ENCODE results near the gene CFLAR. TPM values are rescaled to one million over a fixed set of nuclear protein-coding genes. Genes with fewer than 3 reads are reported as not detected.
"Not testable (repeated sequence)": the region's sequence is repeated elsewhere in the genome, so short reads cannot be mapped to it uniquely, and the experiment has no call there.

The CFLAR gene
- total RNA-seq, 1 donor from 2014 or later, result 11.4 TPM

DNA sequence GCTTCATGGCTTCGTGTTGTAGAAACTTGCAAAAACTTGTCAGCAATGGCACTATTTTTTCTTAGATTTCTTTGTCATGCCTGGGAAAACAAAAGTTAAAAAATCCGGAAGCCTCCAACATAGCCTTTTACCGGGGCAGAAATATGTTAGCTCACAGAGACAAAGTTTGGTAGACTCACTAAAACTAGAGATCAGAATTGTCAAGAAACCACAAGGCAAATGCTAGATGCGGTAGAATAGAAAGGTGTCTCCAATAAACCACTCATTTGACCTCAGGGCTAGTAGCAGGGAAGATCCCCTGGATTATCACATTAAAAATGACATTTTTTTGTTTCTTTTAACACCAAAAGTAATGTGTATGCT is 67.4 kb downstream of the CFLAR start:
- Histone ChIP-seq H3K9me3 (ENCODE audit: low read depth) (no peaks in the 10 kb centered on the region), H3K4me2 (no peak overlapping the region), H3F3A (ENCODE audit: low read depth) (no peaks in the 10 kb centered on the region), H3K27ac (no peak overlapping the region), H3K79me2 (ENCODE audit: low read depth) (no peaks in the 10 kb centered on the region), H3K27me3 (no peaks in the 10 kb centered on the region), H3K4me1 (no peaks in the 10 kb centered on the region), H3K9ac (no peak overlapping the region), H3K36me3 (no peaks in the 10 kb centered on the region), H3K4me3 (no peak overlapping the region), H4K20me1 (ENCODE audit: low read depth) (no peaks in the 10 kb centered on the region), H2AFZ (replicated peaks) (peak overlapping the region; percentile 96)
- Mint-ChIP-seq H3K9me3 (peaks cover under 1% of the 10 kb centered on the region), H3K4me1 (no peaks in the 10 kb centered on the region), H3K36me3 (no peaks in the 10 kb centered on the region), H3K27me3 (ENCODE audit: insufficient read depth, low read depth) (no peaks in the 10 kb centered on the region), H3K4me3 (no peak overlapping the region), H3K27ac (no peak overlapping the region)
- DNase-seq (ENCODE audit: low spot score), result no peak
- no peak for TF ChIP-seq EZH2 (IDR thresholded peaks at IDR 0.05)

GRCh38 chr2:201183835-201184234 is 67.9 kb downstream of the CFLAR start:
- not testable (repeated sequence) for H3K27ac ChIP-seq; H3K9me3 Mint-ChIP-seq; H3K4me1 ChIP-seq; H3F3A ChIP-seq (ENCODE audit: low read depth); H2AFZ ChIP-seq (replicated peaks); H3K9ac ChIP-seq; H3K27me3 ChIP-seq; H4K20me1 ChIP-seq (ENCODE audit: low read depth); H3K27ac Mint-ChIP-seq; H3K4me3 ChIP-seq; H3K79me2 ChIP-seq (ENCODE audit: low read depth); H3K9me3 ChIP-seq (ENCODE audit: low read depth); H3K36me3 Mint-ChIP-seq; H3K36me3 ChIP-seq; DNase-seq (ENCODE audit: low spot score); H3K4me2 ChIP-seq; H3K4me3 Mint-ChIP-seq; H3K4me1 Mint-ChIP-seq; H3K27me3 Mint-ChIP-seq (ENCODE audit: insufficient read depth, low read depth)

GRCh38 chr2:201184248-201184647 is 68.3 kb downstream of the CFLAR start:
- H3K4me1 Mint-ChIP-seq; H3K27ac Mint-ChIP-seq; H3F3A ChIP-seq (ENCODE audit: low read depth); H3K27me3 Mint-ChIP-seq (ENCODE audit: insufficient read depth, low read depth); DNase-seq (ENCODE audit: low spot score); H3K4me3 ChIP-seq; H3K9ac ChIP-seq; H3K27me3 ChIP-seq; H3K27ac ChIP-seq; H3K36me3 ChIP-seq; H3K4me3 Mint-ChIP-seq; H3K4me2 ChIP-seq; H2AFZ ChIP-seq (replicated peaks); H3K9me3 ChIP-seq (ENCODE audit: low read depth); H3K9me3 Mint-ChIP-seq; H3K79me2 ChIP-seq (ENCODE audit: low read depth); H3K4me1 ChIP-seq; H4K20me1 ChIP-seq (ENCODE audit: low read depth); H3K36me3 Mint-ChIP-seq: not testable (repeated sequence)

DNA sequence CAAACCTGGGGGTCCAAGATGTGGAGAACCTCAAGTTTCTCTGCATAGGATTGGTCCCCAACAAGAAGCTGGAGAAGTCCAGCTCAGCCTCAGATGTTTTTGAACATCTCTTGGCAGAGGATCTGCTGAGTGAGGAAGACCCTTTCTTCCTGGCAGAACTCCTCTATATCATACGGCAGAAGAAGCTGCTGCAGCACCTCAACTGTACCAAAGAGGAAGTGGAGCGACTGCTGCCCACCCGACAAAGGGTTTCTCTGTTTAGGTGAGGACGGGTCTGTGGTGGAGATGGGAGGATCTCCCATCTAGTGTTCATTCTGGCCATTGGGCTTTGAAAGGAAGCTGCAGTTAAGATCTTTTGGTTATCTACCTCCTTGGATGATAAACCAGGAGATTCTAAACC is 69.9 kb downstream of the CFLAR start:
- Histone ChIP-seq H2AFZ (replicated peaks) (no peak overlapping the region), H3K9me3 (ENCODE audit: low read depth) (no peaks in the 10 kb centered on the region), H3K4me3 (no peak overlapping the region), H3K4me1 (no peaks in the 10 kb centered on the region), H3K79me2 (ENCODE audit: low read depth) (no peaks in the 10 kb centered on the region), H3K9ac (no peak overlapping the region), H3K36me3 (no peaks in the 10 kb centered on the region), H3K27ac (no peak overlapping the region), H3K4me2 (no peak overlapping the region), H3K27me3 (no peaks in the 10 kb centered on the region), H4K20me1 (ENCODE audit: low read depth) (no peaks in the 10 kb centered on the region), H3F3A (ENCODE audit: low read depth) (no peaks in the 10 kb centered on the region)
- Mint-ChIP-seq H3K9me3 (no peaks in the 10 kb centered on the region), H3K4me1 (no peaks in the 10 kb centered on the region), H3K36me3 (no peaks in the 10 kb centered on the region), H3K4me3 (no peak overlapping the region), H3K27ac (no peak overlapping the region), H3K27me3 (ENCODE audit: insufficient read depth, low read depth) (no peaks in the 10 kb centered on the region)
- no peak for TF ChIP-seq EZH2 (IDR thresholded peaks at IDR 0.05)
- no peak for TF ChIP-seq EZH2phosphoT487 (IDR thresholded peaks at IDR 0.05)
- no peak for TF ChIP-seq CTCF (IDR thresholded peaks at IDR 0.05)
- no peak for DNase-seq (ENCODE audit: low spot score)

DNA sequence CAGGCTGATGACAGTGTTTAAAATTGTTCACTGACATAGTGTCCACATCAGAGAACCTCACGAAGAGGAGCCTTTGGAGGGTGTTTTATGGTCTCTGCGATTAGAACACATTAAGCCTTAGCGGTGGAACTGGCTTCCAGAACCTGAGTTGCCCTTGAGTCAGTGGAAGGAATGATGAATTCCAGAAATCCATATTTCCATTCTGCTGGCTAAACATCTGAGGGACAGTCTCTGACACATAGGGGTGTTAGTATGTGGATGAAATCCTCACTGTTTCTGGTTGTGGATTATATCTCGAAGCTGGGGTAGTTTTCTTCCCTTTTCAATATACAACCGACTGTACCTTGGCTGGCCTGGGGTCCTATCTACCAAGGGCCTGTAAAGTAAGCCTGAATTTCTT is 71.0 kb downstream of the CFLAR start:
- H4K20me1 ChIP-seq (ENCODE audit: low read depth), result no peaks in the 10 kb centered on the region
- no peak for TF ChIP-seq EZH2phosphoT487 (IDR thresholded peaks at IDR 0.05)
- no peak for TF ChIP-seq CTCF (IDR thresholded peaks at IDR 0.05)
- TF ChIP-seq EZH2 (IDR thresholded peaks at IDR 0.05), result no peak
- no peak overlapping the region for H3K27ac Mint-ChIP-seq

More for the DNA sequence above, 71.0 kb downstream of the CFLAR start:
- H3K27me3 ChIP-seq, result no peaks in the 10 kb centered on the region
- no peaks in the 10 kb centered on the region for H3K79me2 ChIP-seq (ENCODE audit: low read depth)
- H3K27ac ChIP-seq, result no peak overlapping the region
- no peaks in the 10 kb centered on the region for H3F3A ChIP-seq (ENCODE audit: low read depth)
- H2AFZ ChIP-seq (replicated peaks), result no peak overlapping the region
- H3K9ac ChIP-seq, result no peak overlapping the region
- Mint-ChIP-seq H3K9me3 (no peaks in the 10 kb centered on the region), H3K36me3 (no peaks in the 10 kb centered on the region), H3K27me3 (ENCODE audit: insufficient read depth, low read depth) (no peaks in the 10 kb centered on the region), H3K4me3 (no peak overlapping the region), H3K4me1 (no peaks in the 10 kb centered on the region)
- DNase-seq (ENCODE audit: low spot score), result no peak
- no peak overlapping the region for H3K4me2 ChIP-seq
- H3K4me1 ChIP-seq, result no peaks in the 10 kb centered on the region
- H3K9me3 ChIP-seq (ENCODE audit: low read depth), result no peaks in the 10 kb centered on the region
- H3K4me3 ChIP-seq, result no peak overlapping the region
- H3K36me3 ChIP-seq, result no peaks in the 10 kb centered on the region
